IMR-90 (cell line): ENCODE data around the gene TMEM38B. TPM values are rescaled to one million over a fixed set of nuclear protein-coding genes. Genes with fewer than 3 reads are reported as not detected.
"Not testable (repeated sequence)": the region's sequence is repeated elsewhere in the genome, so short reads cannot be mapped to it uniquely, and the experiment has no call there.

Source experiments
- ATAC-seq: fragments of 200-7000 bp; cut with Tn5 transposase; 2 replicates; pipeline ENCODE4 v1.9.1; 2020; ENCODE audit warnings: low read depth, mild to moderate bottlenecking, moderate library complexity
- BruUV-seq: library from RNA; stranded (reverse); fragments of 400-500 nt; replicated peaks from 2 replicates; lab custom pipeline; 2021; lab: Mats Ljungman, UMichigan
- CTCF ChIA-PET: fragments of 300-600 bp; formaldehyde crosslinking; extraction: SDS; loops from one replicate; lab custom pipeline; 2021; ENCODE audit warnings: antibody characterized with exemption; lab: Yijun Ruan, JAX
- POLR2A ChIA-PET: fragments of 300-600 bp; sonication (Branson Sonifier 250); formaldehyde crosslinking; loops from one replicate; lab custom pipeline; 2022; ENCODE audit warnings: antibody characterized with exemption; ENCODE audit not compliant: unreplicated experiment; lab: Charles Lee
- DNase-seq: peaks from one replicate; pipeline ENCODE4 v3.0.0; 2013
- H2AFZ ChIP-seq: replicated peaks from 2 replicates; pipeline ENCODE3; 2013; ENCODE audit warnings: low read length, mild to moderate bottlenecking; ENCODE audit not compliant: poor library complexity
- H2AK5ac ChIP-seq: 2 replicates; pipeline ENCODE4 v1.6.1; 2013; ENCODE audit warnings: low read depth, low read length, inconsistent platforms
- H2AK9ac ChIP-seq: replicated peaks from 2 replicates; pipeline ENCODE3; 2013; ENCODE audit warnings: mild to moderate bottlenecking, low read depth, low read length, moderate library complexity; ENCODE audit not compliant: poor library complexity
- H2BK120ac ChIP-seq: 2 replicates; pipeline ENCODE4 v1.6.1; 2013; ENCODE audit warnings: low read depth, low read length, inconsistent platforms
- H2BK15ac ChIP-seq: 3 replicates; pipeline ENCODE4 v1.6.1; 2013; ENCODE audit warnings: low read depth, low read length, inconsistent platforms
- H2BK20ac ChIP-seq: 2 replicates; pipeline ENCODE4 v1.6.1; 2013; ENCODE audit warnings: low read depth, mild to moderate bottlenecking, inconsistent platforms, low read length, moderate library complexity
- H2BK5ac ChIP-seq: 2 replicates; pipeline ENCODE4 v1.6.1; 2013; ENCODE audit warnings: mild to moderate bottlenecking, low read depth, low read length, inconsistent platforms; ENCODE audit not compliant: poor library complexity, severe bottlenecking
- H3K14ac ChIP-seq: replicated peaks from 2 replicates; pipeline ENCODE4 v1.6.1; 2013; ENCODE audit warnings: low read depth, low read length, inconsistent platforms
- H3K18ac ChIP-seq: 2 replicates; pipeline ENCODE4 v1.6.1; 2013; ENCODE audit warnings: low read depth, low read length, control low read depth
- H3K23ac ChIP-seq: 2 replicates; pipeline ENCODE4 v1.6.1; 2013; ENCODE audit warnings: low read depth, low read length, inconsistent platforms
- H3K27ac ChIP-seq: 2 replicates; pipeline ENCODE4 v1.5.1; 2013; ENCODE audit warnings: mild to moderate bottlenecking, control low read depth, low read length; ENCODE audit not compliant: insufficient read depth
- H3K27me3 ChIP-seq: 2 replicates; pipeline ENCODE4 v1.6.1; 2013; ENCODE audit warnings: low read length; ENCODE audit not compliant: control insufficient read depth, insufficient read depth
- H3K36me3 ChIP-seq: 2 replicates; pipeline ENCODE4 v1.6.1; 2013; ENCODE audit warnings: low read length, mixed read lengths; ENCODE audit not compliant: control insufficient read depth, insufficient read depth
- H3K4ac ChIP-seq: 2 replicates; pipeline ENCODE4 v1.6.1; 2013; ENCODE audit warnings: low read depth, low read length, inconsistent platforms
- H3K4me1 ChIP-seq: 2 replicates; pipeline ENCODE4 v1.6.1; 2013; ENCODE audit warnings: low read length, mixed read lengths; ENCODE audit not compliant: control insufficient read depth, insufficient read depth
- H3K4me2 ChIP-seq: 2 replicates; pipeline ENCODE4 v1.6.1; 2013; ENCODE audit warnings: low read depth, mild to moderate bottlenecking, control low read depth, low read length, moderate library complexity
- H3K4me3 ChIP-seq: 2 replicates; pipeline ENCODE4 v1.5.1; 2013; ENCODE audit warnings: low read depth, mild to moderate bottlenecking, control low read depth, low read length, moderate library complexity; ENCODE audit not compliant: insufficient read depth
- H3K56ac ChIP-seq: 2 replicates; pipeline ENCODE4 v1.6.1; 2013; ENCODE audit warnings: low read length, inconsistent platforms; ENCODE audit not compliant: insufficient read depth; ENCODE audit errors: extremely low read depth
- H3K79me1 ChIP-seq, 2 experiments: 2 replicates each; pipeline ENCODE4 v1.6.1; 2013; ENCODE audit warnings: low read length in 2 of 2, inconsistent platforms in 1 of 2, low read depth in 1 of 2
- H3K9ac ChIP-seq: 2 replicates; pipeline ENCODE4 v1.6.1; 2013; ENCODE audit warnings: low read depth, low read length, control low read depth
- H3K9me1 ChIP-seq: 2 replicates; pipeline ENCODE4 v1.6.1; 2013; ENCODE audit warnings: low read length, inconsistent platforms; ENCODE audit not compliant: insufficient read depth
- H3K9me3 ChIP-seq: 2 replicates; pipeline ENCODE4 v1.6.1; 2013; ENCODE audit warnings: low read length; ENCODE audit not compliant: control insufficient read depth, insufficient read depth
- H4K20me1 ChIP-seq: 2 replicates; pipeline ENCODE4 v1.6.1; 2013; ENCODE audit warnings: low read length, inconsistent platforms; ENCODE audit not compliant: insufficient read depth
- H4K5ac ChIP-seq: 2 replicates; pipeline ENCODE4 v1.6.1; 2013; ENCODE audit warnings: mild to moderate bottlenecking, low read depth, low read length, control low read depth
- H4K8ac ChIP-seq, 2 experiments: 2 replicates each; pipeline ENCODE4 v1.6.1; 2013; ENCODE audit warnings: low read depth in 2 of 2, low read length in 2 of 2, control low read depth in 1 of 2, inconsistent platforms in 1 of 2
- H4K91ac ChIP-seq: 2 replicates; pipeline ENCODE4 v1.6.1; 2013; ENCODE audit warnings: low read depth, low read length, inconsistent platforms; ENCODE audit not compliant: insufficient read depth
- WGBS, 2 experiments: methylation state at CpG; one replicate each; pipeline versions ENCODE4 v1.1.5 to v1.1.7; 2013; ENCODE audit warnings: missing lambda C conversion rate in 2 of 2; ENCODE audit not compliant: insufficient read length in 1 of 2; ENCODE audit errors: extremely low coverage in 2 of 2; 5-methylcytosine and 5-hydroxymethylcytosine counted together
- dilution Hi-C: fragments of 300-500 bp; cut with HindIII; formaldehyde crosslinking; loops from one replicate; pipeline ENCODE4 v1.14.3; 2018; ENCODE audit warnings: low sequenced_read_pairs; ENCODE audit not compliant: unreplicated experiment
- in situ Hi-C: fragments of 300-500 bp; cut with MboI; formaldehyde crosslinking; loops from 3 replicates; pipeline ENCODE4 v1.14.3; 2019; ENCODE audit warnings: low sequenced_read_pairs, inconsistent platforms, mixed read lengths
- intact Hi-C: fragments of 100-400 bp; cut with micrococcal nuclease; formaldehyde crosslinking; loops from 2 replicates; pipeline ENCODE4 v1.10.0; 2022
- polyA plus RNA-seq, 3 experiments: library from polyadenylated mRNA; depleted of rRNA; stranded (reverse); fragments of >200 nt; gene quantifications; 2 replicates each; pipeline ENCODE4 v1.2.3, GENCODE V29; 2012; ENCODE audit warnings: low replicate concordance in 1 of 3
- total RNA-seq: library from RNA; depleted of rRNA; stranded (reverse); fragments of >200 nt; gene quantifications from 2 replicates; pipeline ENCODE4 v1.2.3, GENCODE V29; 2012

TMEM38B gene
- total and polyA plus RNA-seq, 2 of the 4 experiments (the other 2 are of a cell fraction) = 3.3 to 11.5 TPM

GRCh38 chr9:105782561-105783494 is 88.5 kb downstream of the TMEM38B start:
- H3K18ac ChIP-seq, in situ Hi-C loops, H2AK5ac ChIP-seq, CTCF ChIA-PET, H3K9me1 ChIP-seq, BruUV-seq, H3K36me3 ChIP-seq, H3K4me2 ChIP-seq, H4K20me1 ChIP-seq, H3K4ac ChIP-seq, H3K79me1 ChIP-seq, H3K9me3 ChIP-seq, DNase-seq, H4K8ac ChIP-seq, H2BK5ac ChIP-seq, H3K27ac ChIP-seq, H4K91ac ChIP-seq, H2BK20ac ChIP-seq, intact Hi-C loops, H4K5ac ChIP-seq, H2AK9ac ChIP-seq, ATAC-seq, H2AFZ ChIP-seq, H3K14ac ChIP-seq, H3K4me1 ChIP-seq, H3K9ac ChIP-seq, H2BK120ac ChIP-seq, H3K23ac ChIP-seq, H3K4me3 ChIP-seq, H2BK15ac ChIP-seq, dilution Hi-C loops, H3K56ac ChIP-seq, H3K27me3 ChIP-seq: not testable (repeated sequence)
- POLR2A ChIA-PET = interaction anchor here (0.6 kb wide), 1 partner anchor 175 kb away, joined by 8 read pairs; no protein-coding TSS in a partner anchor
- 89% methylated on average over 10 of the region's 27 CpGs; no CpG with 5 or more reads in 1 of the 2 experiments for WGBS, 2 experiments

DNA sequence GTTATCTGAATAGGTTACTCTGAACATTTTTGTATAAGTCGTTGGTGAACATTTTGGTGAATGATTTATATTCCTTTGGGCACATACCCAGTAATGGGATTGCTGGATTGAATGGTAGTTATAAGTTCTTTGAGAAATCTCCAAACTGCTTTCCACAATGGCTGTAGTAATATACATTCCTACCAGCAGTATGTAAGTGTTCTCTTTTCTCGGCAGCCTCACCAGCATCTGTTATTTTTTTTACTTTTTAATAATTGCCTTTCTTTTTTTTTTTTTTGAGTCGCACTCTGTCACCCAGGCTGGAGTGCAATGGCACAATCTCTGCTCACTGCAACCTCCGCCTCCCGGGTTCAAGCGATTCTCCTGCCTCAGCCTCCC is 89.1 kb downstream of the TMEM38B start:
- H3K4ac ChIP-seq, H3K79me1 ChIP-seq, H3K9me3 ChIP-seq, H2BK5ac ChIP-seq, H4K8ac ChIP-seq, H3K56ac ChIP-seq, H4K20me1 ChIP-seq, CTCF ChIA-PET, H3K36me3 ChIP-seq, H3K27me3 ChIP-seq, H3K9ac ChIP-seq, intact Hi-C loops, H3K14ac ChIP-seq, H3K23ac ChIP-seq, BruUV-seq, H2BK15ac ChIP-seq, H4K5ac ChIP-seq, H4K91ac ChIP-seq, H3K27ac ChIP-seq, H3K4me3 ChIP-seq, in situ Hi-C loops, H2BK20ac ChIP-seq, DNase-seq, POLR2A ChIA-PET, dilution Hi-C loops, H2AFZ ChIP-seq, H3K4me2 ChIP-seq, H2AK5ac ChIP-seq, H2AK9ac ChIP-seq, ATAC-seq, H3K18ac ChIP-seq, H3K4me1 ChIP-seq, H2BK120ac ChIP-seq, H3K9me1 ChIP-seq: not testable (repeated sequence)
- WGBS, 2 experiments = no CpG with 5 or more reads among the region's 6 CpGs
